Activated CD4-positive, CD25-positive, alpha-beta regulatory T cell treated with anti-CD3 and anti-CD28 coated beads, Interleukin-2, amount 50 U/mL, for 72 hours (primary cell): ENCODE data around the gene LRRC8E.

ENCODE experiments used
- DNase-seq: peaks from one replicate; pipeline ENCODE4 v3.0.0; 2021

The LRRC8E gene

DNA sequence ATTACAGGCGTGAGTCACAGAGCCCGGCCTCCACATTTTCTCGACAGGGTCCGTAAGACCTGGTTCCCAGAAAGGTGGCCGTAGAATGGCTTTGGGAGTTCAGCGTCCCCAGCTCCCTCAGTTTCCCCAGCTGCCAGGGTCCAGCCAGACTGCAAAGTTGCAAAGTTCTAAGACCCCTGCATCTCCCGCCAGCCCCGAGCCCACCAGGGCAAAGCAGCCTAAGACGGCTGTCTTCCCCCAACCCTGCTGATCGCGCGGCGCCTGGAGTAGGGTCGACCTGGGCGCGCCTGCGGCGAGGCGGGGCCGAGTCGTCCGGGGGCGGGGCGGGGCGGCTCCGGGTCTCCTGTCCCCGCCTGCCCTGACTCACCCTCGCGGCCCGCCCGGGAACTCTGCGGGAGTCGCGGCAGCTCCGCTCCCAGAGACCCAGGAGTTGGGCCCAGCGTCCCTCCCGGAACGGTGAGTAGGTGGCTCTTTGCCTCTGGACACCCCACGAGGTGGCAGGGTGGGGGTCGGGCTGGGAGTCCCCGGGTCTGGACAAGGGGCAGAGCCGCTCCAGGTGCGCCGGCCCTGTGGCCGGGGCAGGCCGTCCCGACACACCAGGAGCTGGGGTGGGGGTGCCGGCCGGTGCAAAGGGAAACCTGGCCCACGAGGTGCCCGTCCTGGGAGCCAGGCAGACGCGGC lies at the start of gene LRRC8E:
TSS of gene LRRC8E (plus strand) at position 366 of the 681 bp plus-strand sequence. CDS start 7,094 bp downstream, outside the sequence.
- no peak for DNase-seq

DNA sequence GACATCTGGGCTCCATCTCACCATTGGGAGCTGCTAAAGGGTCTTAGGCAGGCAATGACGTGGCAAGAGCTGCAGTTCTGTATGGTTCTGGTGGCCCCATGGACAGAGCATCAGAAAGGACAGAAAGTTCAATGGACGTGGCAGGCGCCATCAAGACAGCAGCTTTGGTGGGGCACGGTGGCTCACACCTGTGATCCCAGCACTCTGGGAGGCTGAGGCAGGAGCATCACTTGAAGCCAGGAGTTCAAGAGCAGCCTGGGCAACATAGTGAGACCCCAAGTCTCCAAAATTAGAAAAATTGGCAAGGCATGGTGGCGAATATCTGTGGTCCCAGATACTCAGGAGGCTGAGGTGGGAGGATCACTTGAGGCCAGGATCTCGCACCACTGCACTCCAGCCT lies 48.8 kb upstream of the LRRC8E start:
- no peak for DNase-seq

GRCh38 chr19:7840629-7841028 lies 47.7 kb upstream of the LRRC8E start:
- no peak for DNase-seq

GRCh38 chr19:7841751-7842660 lies 46.3 kb upstream of the LRRC8E start:
- DNase-seq, result no peak

DNA sequence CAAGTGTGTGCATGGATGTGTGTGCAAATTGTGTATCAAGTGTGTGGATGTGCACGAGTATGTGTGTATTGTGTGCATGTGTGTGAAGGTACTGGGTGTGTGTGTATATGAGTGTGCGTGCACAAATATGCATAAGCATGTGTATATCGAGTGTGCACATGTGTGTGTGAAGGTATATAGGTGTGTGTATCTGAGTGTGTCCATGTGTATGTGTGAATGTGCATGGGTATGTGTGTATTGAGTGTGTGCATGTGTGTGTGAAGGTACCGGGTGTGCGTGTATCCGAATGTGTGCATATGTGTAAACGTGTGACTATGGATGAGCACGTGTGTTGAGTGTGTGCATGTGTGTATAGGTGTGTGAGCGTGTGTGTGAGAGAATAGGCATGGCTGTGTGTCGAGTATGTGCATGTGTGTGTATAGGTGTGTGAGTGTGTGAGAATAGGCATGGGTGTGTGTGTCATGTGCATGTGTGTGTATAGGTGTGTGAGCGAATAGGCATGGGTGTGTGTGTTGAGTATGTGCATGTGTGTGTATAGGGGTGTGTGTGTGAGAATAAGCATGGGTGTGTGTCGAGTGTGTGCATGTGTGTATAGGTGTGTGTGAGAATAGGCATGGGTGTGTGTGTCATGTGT lies 45.5 kb upstream of the LRRC8E start:
- DNase-seq, result no peak

DNA sequence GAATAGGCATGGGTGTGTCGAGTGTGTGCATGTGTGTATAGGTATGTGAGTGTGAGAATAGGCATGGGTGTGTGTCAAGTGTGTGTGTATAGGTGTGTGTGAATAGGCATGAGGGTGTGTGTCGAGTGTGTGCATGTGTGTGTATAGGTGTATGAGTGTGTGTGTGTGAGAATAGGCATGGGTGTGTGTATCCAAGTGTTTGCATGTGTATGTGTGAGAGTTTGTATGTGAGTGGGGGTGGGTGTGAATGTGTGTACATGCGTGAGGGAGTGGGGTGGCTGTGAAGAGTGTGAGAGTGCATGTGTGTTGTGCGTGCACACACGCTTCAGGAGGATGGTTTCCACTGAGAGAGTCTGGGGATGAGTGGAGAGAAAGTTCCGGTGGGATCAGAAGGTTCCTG lies 44.8 kb upstream of the LRRC8E start:
- no peak for DNase-seq

- no peak for DNase-seq
These were observed 43.9 kb upstream of the LRRC8E start for GRCh38 chr19:7844405-7844804.

GRCh38 chr19:7844951-7845350 lies 43.4 kb upstream of the LRRC8E start:
- DNase-seq, result no peak

GRCh38 chr19:7845390-7846154 lies 42.7 kb upstream of the LRRC8E start:
- DNase-seq, result no peak

GRCh38 chr19:7846155-7846646 lies 42.1 kb upstream of the LRRC8E start:
- DNase-seq, result no peak

GRCh38 chr19:7847664-7848063 lies 40.6 kb upstream of the LRRC8E start:
- DNase-seq, result no peak

GRCh38 chr19:7848779-7849457 lies 39.4 kb upstream of the LRRC8E start:
- DNase-seq, result no peak

- DNase-seq, result no peak
These were observed 38.7 kb upstream of the LRRC8E start for GRCh38 chr19:7849631-7849999.

DNA sequence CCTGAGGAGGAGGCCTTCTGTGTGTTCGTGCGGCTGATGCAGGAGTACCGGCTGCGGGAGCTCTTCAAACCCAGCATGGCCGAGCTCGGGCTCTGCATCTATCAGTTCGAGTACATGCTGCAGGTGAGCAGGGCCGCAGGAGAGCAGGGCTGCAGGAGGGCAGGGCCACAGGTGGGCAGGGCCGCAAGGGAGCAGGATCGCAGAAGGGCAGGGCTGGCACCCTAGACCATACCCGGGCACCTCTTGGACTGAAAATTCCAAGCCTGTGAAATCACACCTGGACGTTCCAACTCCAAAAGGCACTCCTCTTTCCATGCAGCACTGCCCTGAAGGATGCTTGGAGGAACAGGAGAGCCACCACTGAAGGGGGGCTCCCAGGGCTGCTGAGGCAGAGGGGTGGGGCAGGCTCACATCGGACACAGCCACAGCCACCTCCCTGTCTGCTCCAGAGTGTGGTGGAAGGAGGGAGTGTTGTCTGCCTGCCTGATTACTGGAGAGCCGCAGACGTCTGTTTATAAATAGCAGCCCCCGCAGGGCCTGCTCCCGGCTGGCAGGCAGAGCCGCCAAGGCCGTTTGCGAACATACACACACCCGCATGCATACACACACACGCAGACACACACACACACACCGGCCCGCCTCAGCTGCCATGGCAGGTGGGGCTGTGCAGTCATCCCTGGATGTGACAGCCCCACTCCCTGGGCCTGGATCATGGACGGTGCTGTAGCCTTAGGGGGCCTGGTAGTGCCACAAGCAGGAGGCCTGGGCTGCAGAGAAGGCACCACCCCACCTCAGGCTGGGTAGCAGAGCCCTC lies 38.1 kb upstream of the LRRC8E start:
- no peak for DNase-seq

GRCh38 chr19:7850945-7851622 lies 37.2 kb upstream of the LRRC8E start:
- DNase-seq, result no peak

DNA sequence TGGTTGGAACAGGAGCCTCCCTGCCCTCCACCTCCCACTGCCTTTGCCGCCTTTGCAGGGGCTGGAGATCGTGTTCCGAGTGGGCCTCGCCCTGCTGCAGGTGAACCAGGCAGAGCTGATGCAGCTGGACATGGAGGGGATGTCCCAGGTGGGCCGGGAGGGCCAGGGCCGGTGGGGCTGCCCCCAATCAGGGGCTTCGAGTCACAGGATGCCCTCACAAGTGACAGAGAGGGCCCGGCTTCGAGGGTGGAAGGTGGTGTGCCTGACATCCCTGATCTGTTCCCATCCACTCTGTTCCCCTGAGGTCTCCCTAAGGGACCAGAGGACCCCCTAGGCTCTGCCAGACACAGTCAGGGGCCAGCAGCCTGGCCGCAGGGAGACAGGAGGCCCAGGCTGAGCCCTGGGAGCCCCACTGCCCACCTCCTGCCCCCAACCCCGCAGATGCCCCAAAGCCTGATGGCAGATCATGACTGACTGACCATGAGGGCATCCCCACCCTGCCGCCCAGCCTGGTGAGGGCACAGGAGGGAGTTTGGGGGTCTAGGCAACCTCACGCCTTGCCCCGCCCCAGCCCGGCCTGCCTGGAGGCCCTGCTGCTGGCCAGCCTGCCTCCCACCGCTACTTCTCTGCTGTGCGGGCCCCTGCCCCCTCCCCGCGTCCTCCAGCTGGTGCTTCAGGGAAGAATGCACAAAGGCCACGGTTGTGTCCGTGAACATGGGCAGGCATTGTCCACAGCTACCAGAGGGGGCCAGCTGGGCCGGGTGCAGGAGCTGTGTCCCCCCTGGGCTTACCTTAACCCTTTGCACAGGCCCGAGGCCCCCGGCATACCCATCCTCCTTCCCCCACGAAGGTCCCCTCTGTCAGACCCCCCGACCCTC lies 36.4 kb upstream of the LRRC8E start:
- DNase-seq, result no peak

GRCh38 chr19:7852851-7853769 lies 35.2 kb upstream of the LRRC8E start:
- peak; percentile 76 for DNase-seq

- DNase-seq, result no peak
These were observed 34.6 kb upstream of the LRRC8E start for GRCh38 chr19:7853770-7854128.
